ENCODE results near the gene ARHGEF17.
"Not testable (repeated sequence)": the region's sequence is repeated elsewhere in the genome, so short reads cannot be mapped to it uniquely, and the experiment has no call there.

The ARHGEF17 gene

DNA sequence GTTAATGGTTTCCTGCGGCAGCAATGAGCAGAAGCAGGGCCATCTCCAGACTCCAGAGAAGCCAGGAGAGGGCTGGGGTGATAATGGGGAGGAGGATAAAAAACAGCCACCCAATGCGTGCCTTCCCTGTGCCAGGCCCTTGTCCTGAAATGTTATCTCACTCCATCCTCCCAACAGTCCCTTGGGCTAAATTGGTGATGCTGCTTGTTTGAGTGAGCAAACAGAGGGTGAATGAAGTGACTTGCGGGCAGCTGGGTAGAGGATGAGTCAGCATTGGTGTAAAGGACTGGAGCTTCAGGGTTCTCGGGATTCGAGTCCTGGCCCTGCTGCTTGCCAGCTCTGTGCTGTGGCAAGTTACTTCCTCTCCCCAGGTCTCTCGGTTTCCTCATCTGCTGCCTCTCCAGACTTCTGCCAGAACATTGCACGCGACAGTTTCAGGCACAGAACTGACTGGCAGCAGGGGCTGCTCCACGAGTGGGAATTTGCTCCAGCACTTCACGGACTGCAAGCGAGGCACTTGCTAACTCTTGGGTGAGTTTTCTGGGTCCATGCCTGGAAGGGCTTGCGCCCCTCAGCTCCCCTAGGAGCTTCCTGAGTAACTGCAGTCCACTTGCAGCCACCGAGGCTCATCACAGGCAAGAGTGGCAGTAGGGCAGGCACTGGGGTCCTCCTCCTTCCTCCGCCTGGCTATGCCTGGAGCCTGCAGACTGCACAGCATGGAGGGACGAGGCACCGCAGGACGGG lies 36.0 kb upstream of the ARHGEF17 start, which contains the start of gene P2RY6:
P2RY6 (plus strand) TSS at position 403 of the 744 bp plus-strand sequence. CDS start 24,181 bp downstream, outside the sequence.
- no peak for DNase-seq (ENCODE audit: low read depth, low spot score)

DNA sequence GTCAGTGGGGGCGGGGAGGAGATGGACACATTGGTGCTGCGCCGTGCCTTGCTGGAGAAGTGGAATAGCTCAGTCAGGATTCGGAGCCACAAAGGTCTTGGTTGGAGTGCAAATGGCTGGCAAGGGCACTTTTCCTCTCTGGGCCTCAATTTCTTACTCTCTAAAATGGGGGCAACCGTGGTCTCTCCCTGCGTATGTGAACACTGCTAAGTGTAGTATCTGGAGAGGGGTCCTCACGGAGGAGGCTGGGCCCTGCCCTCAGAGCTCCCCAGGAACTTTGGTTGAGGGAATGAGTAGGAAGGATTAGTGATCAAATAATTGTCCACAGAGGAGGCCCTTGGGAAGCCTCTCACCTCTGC lies 35.4 kb upstream of the ARHGEF17 start:
- no peak for DNase-seq (ENCODE audit: low read depth, low spot score)

DNA sequence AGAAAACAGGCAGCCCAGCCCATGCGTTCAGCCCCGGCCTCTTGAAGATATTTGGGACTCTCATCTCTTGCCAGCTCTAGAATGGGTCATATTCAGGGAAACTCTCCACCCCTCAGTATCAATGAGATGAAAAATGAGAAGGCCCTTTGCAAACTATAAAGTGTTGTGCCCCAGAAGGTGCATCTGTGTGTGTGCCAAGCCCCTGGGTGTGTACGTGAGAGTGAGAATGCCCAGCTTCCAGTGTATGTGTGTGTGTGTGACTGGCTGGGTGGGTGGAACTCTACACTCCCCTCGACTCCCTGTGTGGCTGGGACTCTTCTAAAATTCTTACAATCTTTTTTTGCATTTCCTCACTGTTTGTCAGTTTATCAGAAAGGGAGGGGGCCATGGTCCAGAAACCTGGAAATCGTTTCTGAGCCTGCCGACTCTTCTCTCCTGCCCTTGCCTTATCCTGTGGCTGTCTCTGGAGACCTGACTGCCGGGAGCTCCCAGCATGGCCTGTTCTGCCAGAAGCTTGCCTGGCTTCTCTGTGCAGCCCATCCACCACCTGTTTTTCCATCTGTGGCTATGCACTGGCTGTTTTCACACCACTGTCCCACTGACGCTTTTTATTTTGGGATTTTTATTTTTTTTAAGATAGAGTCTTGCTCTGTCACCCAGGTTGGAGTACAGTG lies 34.7 kb upstream of the ARHGEF17 start:
- DNase-seq (ENCODE audit: low read depth, low spot score): no peak

DNA sequence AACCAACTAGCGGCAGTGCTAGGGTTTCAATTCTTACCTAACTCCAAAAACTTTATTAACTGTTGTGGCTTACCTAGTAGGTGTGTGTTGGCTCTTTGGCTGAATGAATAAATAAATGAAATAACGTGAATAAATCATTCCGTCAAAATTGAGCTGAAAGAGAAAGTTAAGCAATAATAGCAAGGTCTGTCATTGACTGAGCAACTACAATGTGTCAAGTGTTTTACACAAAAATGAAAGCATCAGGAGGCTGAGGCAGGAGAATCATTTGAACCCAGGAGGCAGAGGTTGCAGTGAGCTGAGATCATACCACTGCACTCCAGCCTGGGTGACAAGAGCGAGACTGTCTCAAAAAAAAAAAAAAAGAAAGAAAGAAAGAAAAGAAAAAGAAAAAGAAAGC lies 33.9 kb upstream of the ARHGEF17 start:
- DNase-seq (ENCODE audit: low read depth, low spot score): not testable (repeated sequence)

DNA sequence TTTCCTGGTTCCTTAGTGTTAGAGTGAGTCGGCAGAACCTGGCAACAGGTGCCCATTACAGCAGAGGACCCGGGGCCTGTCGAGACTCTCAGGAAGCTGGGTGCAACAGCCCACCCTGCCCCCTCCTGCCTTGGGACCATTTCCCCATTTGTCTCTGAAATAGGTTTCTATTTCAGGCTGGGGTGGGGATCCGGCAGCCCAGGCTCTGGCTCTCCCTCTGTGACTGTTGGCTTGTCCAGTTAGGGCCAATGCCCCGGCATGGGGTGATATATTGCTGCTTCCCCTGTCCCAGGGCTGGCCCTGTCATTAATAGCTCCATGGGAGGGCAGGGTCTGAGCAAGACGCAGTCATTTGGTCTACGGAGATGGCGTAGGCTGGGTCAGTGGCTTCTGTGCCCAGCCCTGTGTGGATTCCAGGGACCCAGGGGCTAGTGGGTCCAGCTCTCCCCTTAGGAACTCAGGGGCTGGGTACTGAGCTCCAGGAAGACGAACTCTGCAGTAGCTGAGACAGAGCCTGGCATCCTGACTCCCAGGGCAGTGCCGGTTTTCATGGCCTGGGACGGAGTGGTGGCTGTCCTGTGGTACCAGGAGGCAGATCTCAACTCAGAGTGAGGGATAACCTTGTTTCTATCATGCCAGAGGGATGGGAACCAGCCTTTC lies 33.2 kb upstream of the ARHGEF17 start:
- DNase-seq (ENCODE audit: low read depth, low spot score): no peak

DNA sequence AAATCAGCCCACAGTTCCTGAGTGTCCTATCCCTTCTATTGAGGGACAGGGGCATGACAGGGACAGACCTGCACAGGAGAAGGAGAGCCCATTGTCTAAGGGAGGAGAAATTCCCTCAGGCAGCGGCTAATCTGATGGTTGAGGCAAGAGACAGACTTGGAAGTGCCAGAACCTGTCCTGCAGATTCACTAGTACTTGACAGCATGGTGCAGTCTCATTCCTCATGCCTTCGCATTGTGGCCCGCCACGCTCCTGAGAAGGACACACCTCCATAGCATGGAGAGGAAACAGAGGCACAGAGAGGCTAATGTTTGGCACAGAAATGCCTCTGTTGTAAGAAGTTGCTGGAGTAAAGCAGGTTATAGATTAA lies 32.7 kb upstream of the ARHGEF17 start:
- no peak for DNase-seq (ENCODE audit: low read depth, low spot score)

DNA sequence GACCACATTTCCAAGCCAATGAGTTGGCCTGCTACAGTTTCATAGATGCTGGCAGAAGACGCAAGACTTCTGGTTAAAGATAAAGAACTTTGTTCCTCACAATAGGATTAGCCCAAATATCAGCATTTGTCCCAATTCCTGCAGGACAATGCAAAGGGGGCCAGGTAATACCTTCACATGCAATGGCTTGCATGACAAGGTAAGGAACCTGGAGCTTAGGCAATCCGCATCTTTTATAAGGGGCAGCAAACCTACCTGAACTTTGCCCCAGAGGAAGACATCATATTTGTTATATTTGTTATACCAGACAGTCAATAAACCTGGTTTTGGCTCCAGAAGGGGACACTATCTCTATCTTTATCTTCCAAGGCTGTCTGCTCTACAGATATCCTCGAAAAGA lies 30.6 kb upstream of the ARHGEF17 start:
- no peak for DNase-seq (ENCODE audit: low read depth, low spot score)

DNA sequence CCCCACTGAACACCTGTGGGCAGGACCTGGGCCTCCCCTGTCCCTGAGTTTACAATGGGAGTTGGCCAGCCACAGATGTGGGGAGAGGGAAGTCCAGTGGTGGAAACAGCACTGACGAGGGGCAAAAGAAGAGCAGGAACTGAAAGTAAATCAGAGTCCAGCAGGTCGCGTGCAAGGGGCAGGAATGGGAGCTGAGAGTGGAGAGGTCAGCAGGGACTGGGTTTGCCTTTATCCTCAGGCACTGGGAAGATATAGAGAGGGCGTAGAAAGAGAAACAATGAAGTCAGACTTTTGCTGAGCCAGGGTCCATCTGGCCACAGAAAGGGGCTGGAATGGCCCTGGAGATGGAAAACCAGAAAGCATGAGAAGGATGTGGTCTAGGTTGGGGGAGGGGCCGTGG lies 27.4 kb upstream of the ARHGEF17 start:
- DNase-seq (ENCODE audit: low read depth, low spot score): no peak

DNA sequence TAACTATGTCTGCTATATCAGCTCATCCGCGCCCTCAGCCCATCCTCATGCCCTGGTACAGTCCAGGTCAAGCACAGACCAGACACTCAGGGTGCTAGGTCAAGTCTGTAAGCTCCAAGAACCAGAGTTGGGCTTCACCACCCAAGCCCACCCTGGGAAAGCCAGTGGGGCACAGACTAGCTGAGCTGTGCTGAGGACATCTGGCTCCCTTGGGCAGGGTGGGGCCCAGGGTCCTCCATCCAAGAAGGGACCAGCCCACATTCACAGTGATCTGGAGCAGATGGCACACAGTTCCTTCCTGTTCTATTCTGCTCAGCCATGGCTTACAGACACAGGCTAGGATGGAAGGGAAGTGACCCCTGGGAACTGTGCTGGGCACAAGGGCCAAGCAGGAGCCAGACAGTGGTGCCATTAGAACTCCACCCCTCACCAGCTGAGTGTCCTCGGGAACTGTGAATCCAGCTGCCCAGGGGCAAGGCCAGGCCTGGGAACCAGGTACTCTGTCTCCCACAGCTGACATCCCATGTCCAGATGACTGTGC lies 26.8 kb upstream of the ARHGEF17 start:
- no peak for DNase-seq (ENCODE audit: low read depth, low spot score)

DNA sequence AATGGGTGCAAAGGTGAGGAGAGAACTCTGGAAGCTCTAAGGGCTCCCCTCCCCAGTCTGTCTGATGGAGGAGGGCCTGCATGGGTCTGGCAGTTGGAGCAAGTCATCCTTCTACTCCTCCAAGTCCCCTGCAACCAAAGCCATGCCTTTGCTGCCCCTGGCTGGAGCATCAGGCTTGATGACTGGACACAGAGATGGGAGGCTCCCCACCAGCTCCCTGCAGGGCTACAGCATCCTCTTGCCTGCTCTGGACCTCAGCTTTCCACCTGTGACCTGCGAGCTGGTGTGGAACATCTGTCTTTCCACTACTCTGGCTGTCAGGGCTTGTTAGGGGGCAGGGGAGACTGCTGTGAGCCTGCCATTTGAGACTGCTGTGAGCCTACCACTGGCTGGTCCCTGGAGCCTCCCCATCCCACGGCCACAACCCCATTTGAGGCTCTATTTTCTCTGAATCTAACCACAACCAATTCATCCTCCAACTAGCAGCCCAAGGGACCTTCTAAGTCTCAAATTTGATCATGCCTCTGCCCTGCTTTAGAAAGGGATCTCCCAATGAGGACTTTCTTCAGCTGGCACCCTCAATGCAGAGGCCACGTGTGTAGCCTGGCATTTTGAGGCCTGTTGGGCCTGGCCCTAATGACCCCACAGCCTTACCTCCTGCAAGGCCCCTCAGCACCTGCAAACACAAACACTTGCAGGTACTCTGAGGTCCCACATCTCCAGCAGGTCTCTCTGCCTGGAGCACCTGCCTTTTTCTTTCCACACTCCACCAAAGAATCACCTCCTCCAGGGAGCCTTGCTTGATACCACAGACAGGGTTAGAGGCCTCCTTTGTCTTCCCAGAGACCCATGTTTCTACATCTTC lies 26.0 kb upstream of the ARHGEF17 start:
- DNase-seq (ENCODE audit: low read depth, low spot score): no peak

DNA sequence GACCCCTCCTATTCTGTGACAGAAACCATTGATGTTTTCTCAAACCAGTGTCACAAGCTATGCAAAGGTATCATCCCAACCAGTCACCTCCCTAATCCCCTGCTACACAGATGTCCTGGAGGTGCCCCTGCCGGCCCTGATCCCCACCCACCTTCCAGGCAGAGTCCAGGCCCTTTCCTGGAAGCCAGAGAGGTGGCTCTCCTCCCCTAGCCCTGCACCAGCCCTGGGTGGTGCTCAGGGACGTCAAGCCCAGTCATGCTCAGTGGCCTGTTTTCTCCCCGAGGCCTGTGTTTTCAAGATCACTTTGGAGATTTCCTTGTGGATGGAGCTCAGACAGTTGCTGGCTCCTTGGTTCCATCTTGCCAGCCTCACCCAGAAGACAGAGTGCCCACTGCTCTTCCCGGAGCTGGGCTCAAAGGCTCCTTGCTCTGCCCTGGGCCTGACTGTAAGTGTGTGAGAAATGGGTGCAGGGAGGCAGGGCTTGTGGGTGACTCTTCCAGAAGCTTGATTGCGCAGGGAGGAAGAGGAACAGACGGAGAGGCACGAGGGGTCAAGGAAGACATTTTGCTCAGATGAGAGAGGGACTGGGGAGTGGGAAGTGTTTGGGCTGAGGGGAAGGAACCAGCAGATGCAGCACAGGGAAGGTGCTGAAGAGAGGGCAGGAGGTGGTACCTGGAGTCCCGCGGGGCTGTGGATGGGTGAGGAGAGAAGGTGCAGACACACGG lies 24.6 kb upstream of the ARHGEF17 start:
- no peak for DNase-seq (ENCODE audit: low read depth, low spot score)

DNA sequence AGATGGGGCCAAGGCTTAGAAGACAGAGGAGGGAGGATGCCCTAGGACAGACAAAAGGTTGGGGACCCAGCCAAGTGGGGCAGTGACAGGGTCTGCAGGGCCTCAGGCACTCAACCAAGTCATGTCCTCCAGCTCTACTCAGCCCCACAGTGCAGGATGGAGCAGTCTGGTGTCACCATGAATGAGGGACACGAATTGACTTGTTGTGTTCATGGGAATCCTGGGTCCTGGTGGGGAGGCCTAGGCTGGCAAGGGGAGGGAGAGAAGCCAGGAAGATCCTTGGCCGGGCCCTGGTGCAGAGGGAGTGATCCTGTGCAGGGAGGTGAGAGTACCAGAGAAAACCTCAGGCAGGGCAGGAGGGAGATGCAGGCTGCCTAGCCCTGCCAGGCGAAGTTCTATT lies 24.0 kb upstream of the ARHGEF17 start:
- no peak for DNase-seq (ENCODE audit: low read depth, low spot score)

DNA sequence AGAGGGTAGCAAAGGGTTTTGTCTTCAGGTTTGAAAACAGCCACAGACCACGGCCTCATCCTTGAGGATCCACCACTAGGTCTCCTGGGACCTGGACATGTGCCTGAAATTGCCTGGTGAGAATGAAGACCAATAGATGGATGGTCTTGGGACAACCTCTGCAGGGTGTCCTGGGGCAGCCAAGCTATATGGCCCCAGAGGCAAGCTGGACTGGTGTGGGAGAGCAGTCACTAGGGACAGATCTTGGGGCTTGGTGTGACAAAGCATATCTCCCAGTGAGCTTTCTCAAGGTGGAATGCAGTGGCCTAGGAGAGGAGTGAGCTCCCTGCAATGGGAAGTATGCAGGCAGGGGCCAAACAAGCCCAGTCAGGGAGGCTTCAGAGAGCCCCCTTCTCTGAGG lies 22.4 kb upstream of the ARHGEF17 start:
- DNase-seq (ENCODE audit: low read depth, low spot score): no peak

DNA sequence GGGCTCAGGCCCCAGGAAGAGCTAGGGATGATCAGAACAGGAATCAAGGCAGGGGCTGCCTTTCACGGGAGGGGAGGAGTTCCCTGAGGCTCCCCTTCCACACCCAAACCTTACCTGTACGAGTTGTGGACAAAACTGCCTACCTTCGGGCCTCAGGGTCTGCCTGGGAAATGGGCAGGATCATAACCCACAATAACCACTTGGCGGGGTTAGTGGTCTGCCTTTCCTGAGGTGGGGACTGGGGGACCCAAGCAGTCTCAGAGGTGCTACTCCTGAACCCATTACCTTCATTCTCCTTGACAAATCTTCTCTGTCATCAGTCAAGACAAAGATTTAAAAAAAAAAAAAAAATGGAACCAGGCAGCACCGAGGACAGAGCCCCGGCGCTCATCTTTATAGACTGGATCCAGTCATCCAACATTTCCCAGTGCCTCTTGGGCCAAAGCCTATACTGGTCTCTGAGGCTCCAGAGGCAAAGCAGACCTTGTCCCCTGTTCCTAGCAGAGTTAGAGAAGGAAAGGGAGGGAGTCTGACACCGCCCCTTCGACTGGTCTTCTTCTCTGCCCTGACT lies 21.8 kb upstream of the ARHGEF17 start:
- DNase-seq (ENCODE audit: low read depth, low spot score): no peak

DNA sequence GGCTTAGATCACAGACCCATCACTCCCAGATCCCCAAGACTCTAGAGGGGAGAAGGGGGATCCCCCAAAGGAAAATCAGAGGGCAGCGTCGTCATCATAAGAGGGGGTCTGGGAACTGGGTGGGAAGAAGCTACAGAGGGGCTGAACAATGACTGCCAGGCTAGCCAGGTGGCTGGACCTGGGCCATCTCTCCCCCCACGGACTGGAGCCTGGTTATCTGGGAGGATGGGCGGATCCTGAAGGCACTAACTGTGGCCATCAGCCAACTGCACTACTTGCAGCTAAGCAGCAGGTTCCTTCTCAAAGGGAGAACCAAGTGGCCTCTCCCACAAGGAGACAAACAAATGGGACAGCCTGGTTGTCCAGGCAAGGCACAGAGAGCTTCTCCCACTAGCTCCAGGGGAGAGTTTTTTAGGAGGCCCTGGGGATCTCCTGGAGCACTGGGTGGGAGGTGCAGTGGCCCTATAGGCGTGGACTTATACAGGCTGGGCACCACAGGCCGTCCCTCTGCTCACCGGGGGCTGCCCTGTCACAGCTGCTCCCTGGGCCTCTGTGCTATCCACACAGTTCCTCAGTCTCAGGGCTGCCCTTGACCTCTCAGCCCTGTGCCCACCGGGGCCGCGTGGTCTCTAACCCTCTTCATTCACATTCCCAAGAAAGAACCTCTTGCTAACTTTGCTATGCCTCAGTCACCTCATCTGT lies 20.5 kb upstream of the ARHGEF17 start:
- DNase-seq (ENCODE audit: low read depth, low spot score): no peak

DNA sequence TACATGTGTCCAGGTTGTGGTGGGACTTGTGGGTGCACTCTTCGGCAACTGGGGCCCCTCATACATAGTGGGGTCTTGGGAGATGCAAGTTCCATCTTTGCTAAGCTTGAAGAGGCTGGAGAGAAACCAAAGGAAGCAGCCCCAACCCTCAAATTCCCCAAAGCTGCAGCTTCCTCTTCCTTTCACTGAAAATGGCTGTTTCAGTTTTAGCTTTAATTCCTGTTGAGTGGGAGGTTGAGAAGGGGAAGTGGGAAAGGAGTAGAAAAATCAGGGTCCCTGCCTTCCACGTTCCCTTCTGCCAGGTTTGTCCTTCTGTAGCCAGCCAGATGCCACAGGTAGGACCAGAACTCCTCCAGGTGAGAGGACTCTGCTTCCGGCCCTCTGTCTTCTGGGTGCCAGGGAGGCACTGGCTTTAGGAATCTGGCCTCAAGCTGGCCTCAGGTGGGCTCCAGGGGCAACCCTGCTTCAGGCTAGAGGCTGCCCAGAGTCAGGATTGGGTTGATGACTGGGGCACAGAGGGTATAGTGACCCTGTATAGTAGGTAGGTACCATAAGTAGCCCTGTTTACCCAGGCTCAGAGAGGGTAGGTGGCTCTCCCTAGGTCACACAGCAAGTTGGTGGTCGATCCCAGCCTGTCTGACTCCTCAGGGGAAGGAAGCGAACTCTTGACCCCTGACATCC lies 19.7 kb upstream of the ARHGEF17 start:
- no peak for DNase-seq (ENCODE audit: low read depth, low spot score)

DNA sequence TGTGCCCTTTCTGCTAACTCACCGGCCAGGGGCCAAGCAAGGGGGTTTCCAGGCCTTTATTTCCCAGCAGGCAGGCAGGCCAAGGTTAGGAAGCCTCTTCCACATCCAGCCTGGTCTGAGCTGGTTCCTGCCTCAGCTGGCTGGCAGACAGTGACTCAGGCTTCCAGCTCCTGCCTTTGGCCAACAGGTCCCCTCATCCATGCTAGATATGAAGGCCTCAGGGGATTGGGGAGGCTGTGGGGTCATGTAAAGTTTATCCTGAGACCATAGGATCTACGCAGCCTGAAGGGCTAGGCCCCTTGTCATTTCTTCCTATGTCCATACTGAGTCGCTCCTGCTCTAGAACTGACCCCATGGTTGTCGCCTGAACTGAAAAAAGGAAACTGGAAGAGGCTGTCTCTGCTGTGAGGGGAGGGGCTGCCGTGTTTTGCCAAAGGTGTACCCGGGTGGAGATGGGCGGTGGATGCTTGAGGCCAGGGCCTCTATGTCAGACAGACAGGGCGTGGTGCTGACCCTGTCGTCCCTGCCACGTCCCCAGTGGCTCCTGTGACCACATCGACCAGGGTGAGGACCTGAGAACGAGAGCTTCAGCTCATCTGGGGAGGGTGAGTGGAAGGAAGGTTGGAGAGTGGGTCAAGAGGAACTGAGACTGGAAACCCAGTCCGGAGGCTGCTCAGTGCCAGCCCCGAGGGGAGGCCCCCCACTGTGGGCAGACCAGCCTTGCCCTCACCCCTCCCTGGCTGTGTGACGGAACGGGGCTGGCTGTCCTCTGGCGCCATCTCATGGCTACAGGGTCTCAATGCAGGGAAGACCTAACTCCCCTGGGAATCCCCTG lies 19.0 kb upstream of the ARHGEF17 start:
- peak; percentile 15 for DNase-seq (ENCODE audit: low read depth, low spot score)

DNA sequence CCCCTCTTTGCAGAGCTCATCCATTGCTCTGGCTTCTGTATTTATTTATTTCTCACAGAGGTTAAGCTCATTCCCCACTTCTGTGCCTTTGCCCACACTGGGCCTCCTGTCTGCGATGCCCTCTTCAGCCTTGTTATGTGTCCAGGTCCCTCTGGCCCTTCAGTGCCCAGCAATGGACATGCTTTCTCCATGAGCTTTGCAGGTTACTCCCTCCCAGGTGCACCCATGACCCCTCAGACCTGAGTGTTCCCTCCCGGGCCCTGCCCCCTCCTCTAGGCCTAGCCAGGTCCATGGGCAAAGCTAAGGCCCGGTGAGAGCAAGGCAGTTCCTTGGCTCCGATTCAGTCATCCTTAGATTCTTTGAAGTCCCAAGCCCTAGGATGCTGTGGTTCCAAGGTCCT lies 17.5 kb upstream of the ARHGEF17 start:
- DNase-seq (ENCODE audit: low read depth, low spot score): no peak

DNA sequence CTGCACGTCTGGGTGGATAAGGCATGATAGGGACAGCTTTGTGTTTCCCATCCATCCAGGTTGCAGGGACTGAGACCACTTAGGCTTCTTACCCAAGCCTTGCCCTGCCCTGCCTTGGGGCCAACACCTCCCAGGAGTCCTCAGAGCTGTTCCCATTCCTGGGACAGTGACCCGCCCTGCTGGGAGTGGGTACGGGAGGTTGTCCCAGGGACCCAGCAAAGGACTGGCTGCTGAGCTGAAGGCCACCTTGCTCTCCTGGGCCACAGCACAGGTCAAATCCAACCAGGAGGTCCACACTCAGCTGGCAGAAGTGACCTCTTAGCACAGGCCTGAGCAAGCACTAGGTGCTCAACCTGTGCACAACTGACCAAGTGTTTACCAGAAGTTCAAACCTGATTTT lies 16.9 kb upstream of the ARHGEF17 start:
- no peak for DNase-seq (ENCODE audit: low read depth, low spot score)

All from activated naive CD8-positive, alpha-beta T cell treated with anti-CD3 and anti-CD28 coated beads, Interleukin-2, amount 50 U/mL, for 16 hours (primary cell).